GM18505 (cell line): ENCODE data around the gene NEUROG2.
"Not testable (repeated sequence)": the region's sequence is repeated elsewhere in the genome, so short reads cannot be mapped to it uniquely, and the experiment has no call there.

Experiments
- ATAC-seq: cut with Tn5 transposase; IDR thresholded peaks from one replicate; pipeline ENCODE4 v1.9.1; 2021; ENCODE audit not compliant: unreplicated experiment
- POLR2A ChIP-seq: IDR thresholded peaks from 4 replicates; pipeline ENCODE4 v1.6.1; 2011; ENCODE audit warnings: borderline replicate concordance; ENCODE audit not compliant: insufficient read depth, insufficient read length; ENCODE audit errors: extremely low read depth

The NEUROG2 gene

DNA sequence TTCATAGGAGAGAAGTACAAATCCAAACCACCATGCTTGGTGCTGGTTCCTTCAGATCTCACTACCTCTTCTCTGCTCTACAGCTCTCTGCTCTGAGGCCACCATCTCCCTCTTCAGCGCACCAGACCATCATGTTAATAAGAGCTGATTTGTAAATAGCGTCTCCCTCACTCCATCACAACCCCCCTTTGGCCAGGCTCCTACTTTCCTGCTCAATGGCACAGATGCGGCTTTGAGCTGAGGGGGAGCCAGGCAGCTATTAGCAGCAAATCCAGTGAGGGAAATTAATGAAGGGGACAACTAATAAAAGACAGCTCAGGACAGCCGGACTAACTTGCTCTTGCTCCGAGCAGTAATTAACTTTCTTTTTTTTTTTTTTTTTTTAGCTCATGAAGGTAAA, 13.1 kb downstream of the NEUROG2 start:
- TF ChIP-seq POLR2A: no peak
- ATAC-seq: no peak

GRCh38 chr4:112492321-112492720, 23.7 kb downstream of the NEUROG2 start:
- TF ChIP-seq POLR2A: no peak

GRCh38 chr4:112490808-112491207, 25.2 kb downstream of the NEUROG2 start:
- not testable (repeated sequence) for ATAC-seq

More at GRCh38 chr4:112492321-112492720, 23.7 kb downstream of the NEUROG2 start:
- ATAC-seq: no peak

- ATAC-seq: no peak
- TF ChIP-seq POLR2A: no peak
Measured at GRCh38 chr4:112485930-112486329, 30.1 kb downstream of the NEUROG2 start.

DNA sequence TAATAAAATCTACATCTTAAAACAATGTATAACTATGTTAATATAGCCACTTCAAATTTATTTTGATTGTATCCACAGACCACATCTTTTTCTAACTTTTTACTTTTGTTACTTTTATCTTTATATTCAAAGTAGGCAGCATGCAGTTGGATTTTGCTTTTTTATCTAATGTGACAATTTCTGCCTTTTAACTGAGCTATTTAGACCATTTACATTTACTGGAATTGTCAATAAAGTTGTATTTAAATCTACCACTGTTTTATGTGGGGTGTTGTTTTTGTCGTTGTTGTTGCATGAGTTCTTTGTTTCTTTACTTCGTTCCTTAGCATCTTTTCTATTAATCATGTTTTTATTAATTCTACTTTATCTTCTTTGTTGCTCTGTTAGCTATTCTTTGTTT, 42.0 kb downstream of the NEUROG2 start:
- TF ChIP-seq POLR2A: no peak
- no peak for ATAC-seq

DNA sequence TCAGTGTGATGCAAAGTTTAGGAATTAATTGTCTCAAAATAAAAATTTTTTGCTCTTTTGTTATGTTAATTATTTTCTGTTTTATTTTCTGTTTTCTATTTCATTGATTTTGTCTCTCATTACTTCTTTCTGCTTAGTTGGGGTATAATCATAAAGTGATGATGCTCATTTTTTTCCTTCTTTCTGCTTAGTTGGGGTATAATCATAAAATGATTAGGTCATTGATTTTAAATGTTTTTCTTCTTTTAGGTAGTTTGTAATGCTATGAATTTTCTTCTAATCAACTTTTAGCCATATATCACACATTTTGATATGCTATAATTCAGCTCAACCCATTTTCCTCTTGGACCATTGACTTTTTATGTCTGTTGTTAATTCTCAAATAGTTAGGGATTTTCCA, 43.7 kb downstream of the NEUROG2 start:
- TF ChIP-seq POLR2A: no peak
- no peak for ATAC-seq
